Fibroblast of the conjunctiva (primary cell): Measurements from ENCODE around the gene PPY.
"Not testable (repeated sequence)": the region's sequence is repeated elsewhere in the genome, so short reads cannot be mapped to it uniquely, and the experiment has no call there.

Experiments used
- DNase-seq: peaks from one replicate; pipeline ENCODE4 v3.0.0-alpha.2; 2010; ENCODE audit warnings: low read depth

Gene PPY

GRCh38 chr17:43931062-43931571 lies 11.2 kb downstream of the PPY start:
- no peak for DNase-seq

- DNase-seq: no peak
Observed at GRCh38 chr17:43928609-43929008, 13.7 kb downstream of the PPY start.

- not testable (repeated sequence) for DNase-seq
Observed at GRCh38 chr17:43927929-43928328, 14.3 kb downstream of the PPY start.

- no peak for DNase-seq
Observed at GRCh38 chr17:43927060-43927864, 15.0 kb downstream of the PPY start.

DNA sequence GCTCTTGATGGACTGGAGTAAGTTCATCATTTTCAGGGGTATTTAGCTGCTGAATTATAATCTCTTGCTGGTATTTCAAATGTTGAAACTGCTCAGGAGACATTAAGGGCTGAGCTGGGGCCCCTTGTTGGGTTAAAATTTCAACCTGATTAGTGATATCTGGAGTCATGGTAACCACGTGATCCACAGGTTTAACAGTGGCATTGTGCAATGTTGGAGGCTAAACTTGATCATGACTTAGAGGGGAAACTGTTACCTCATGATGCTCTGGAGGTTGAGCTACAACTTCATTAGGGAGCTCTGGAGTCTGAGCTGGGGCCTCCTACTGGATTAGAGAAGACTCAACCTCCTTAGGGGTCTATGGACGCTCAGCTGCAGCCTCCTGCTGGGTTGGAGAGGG lies 17.7 kb downstream of the PPY start:
- no peak for DNase-seq

DNA sequence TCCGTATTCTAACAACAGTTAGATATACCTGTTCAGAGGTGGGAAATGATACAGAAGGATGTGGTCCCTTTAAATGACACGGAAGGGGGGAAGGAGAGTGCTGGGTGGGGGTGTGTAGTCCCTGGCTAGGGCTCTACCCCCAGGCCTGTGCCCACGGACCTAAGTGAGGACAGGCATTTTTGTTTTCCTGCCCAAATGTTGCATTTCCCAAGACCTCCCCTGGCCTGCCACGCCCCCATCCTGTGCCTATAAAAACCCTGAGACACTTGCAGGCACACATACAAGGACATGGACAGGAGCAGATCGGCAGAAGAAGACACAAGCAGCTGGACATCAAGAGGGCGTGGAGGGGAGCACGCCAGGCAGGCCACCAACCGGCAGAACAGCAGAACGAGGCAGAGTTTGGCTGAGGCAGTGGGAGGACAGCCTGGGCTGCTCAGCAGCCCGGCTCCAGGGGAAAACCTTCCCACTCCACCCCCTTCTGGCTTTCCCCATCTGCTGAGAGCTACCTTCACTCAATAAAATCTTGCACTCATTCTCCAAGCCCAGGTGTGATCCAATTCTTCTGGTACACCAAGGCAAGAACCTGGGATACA lies 21.7 kb downstream of the PPY start:
- DNase-seq: no peak

DNA sequence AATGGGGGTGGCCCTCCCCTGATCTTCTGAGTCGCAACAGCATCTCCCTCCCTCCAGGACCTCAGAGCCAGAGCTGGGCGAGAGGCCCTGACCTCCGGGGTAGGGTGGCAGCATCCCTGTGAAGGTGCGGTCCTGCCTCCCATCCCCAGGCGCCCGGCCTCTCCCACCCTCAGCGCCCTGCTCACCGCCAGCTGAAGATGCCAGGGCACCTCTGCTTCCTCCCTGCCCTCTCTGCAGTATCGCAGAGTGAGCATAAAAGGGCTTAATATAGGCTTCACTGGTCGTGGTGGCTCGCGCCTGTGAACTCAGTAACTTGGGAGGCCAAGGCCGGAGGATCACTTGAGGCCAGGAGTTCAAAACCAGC lies 24.3 kb downstream of the PPY start:
- no peak for DNase-seq

- no peak for DNase-seq
Observed at GRCh38 chr17:43917348-43918025, 24.8 kb downstream of the PPY start.

- no peak for DNase-seq
Observed at GRCh38 chr17:43917016-43917347, 25.3 kb downstream of the PPY start.

- no peak for DNase-seq
Observed at GRCh38 chr17:43916385-43916784, 25.9 kb downstream of the PPY start.

- DNase-seq: no peak
Observed at GRCh38 chr17:43915559-43915958, 26.7 kb downstream of the PPY start.

- no peak for DNase-seq
Observed at GRCh38 chr17:43914451-43914850, 27.8 kb downstream of the PPY start.

DNA sequence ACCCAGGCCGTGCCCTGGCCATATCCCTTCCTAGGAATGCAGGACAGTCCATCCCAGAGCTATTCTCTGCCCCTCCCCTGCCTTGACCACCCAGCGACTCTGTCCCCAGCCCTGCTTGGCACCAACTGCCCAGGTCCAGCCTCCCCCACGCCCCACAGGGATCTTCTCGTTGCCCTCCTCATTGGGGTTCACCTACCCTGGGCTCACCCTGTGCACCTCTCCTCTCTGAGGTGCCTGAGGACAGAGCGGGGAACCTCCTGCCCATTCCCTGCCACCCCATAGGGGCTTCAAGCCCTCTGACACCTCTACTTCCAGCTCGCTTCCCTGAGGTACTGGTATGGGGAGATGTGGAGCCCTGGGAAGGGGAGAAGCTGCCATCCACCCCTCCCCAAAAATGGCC lies 28.7 kb downstream of the PPY start:
- no peak for DNase-seq

DNA sequence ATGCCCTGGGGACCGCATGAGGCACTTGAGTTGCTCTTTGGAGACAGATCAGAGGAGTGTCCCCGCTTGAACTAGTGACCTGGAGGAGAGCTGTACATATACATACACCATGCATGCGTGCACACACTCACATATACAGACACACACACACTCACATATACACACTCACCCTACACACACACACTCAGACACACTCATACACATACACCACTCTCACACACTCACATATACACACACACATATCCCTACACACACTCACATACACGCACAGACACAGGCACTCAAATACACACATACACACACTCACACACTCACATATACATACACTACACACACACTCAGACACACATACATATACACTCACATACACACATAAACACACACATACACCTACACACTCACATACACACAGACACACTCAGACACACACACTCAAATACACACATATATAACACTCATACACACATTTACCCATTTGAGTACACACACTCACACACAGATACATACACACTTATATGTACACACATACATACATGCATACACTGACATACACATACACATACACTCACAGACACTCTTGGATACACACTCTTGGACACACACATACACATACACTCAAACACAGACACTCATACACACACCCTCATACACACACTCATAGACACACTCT lies 29.5 kb downstream of the PPY start:
- no peak for DNase-seq

DNA sequence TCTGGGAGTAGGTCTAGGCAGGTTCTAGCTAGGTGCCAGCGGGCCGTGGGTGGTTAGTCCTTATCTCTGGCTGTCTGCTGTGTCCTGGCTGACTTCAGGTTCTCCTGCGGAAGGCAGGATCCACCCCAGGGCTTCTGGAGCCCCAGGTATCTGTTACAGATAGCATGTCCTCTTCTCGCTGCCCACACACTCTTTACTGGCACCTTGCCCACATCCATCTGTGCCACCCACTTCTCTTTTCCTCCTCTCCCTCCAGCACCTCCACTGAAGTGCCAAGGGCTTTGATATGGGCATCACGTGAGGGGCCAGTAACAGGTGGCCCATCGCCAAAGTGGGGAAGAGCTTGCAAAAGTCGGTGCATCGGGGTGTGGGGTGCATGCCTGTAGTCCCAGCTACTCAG lies 30.4 kb downstream of the PPY start:
- no peak for DNase-seq

DNA sequence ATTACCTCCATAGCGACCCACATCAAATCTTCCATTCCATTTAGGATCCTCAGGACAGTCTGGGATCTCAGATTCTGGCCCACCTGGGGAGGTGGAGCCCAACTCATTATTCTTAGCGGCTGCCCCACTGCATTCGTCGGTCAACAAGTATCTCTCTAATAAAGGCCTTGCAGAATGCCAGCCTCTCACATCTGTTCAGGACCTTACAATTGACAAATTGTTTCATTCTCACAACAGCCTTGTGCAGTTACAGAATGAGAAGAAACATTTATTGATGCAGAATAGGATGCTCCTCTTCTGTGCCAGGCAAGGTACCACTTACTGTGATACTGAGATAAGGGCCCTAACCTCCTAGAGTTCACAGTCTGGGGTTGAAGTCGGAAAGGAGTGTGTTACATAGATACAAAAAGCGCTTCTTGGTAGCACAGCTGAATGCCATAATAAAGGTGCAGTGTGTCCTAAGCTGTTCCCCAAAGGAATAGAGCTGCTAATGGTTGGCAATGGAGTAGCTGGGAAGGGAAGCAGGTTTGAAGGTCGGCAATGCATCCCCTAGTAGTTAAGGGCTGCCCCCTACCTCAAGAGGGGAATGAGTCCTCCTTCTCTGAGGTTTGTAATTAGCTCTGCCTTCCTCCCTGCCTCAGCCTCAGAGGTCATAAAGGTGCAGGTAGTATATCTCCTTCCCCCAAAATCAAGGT lies 32.6 kb downstream of the PPY start:
- DNase-seq: no peak

DNA sequence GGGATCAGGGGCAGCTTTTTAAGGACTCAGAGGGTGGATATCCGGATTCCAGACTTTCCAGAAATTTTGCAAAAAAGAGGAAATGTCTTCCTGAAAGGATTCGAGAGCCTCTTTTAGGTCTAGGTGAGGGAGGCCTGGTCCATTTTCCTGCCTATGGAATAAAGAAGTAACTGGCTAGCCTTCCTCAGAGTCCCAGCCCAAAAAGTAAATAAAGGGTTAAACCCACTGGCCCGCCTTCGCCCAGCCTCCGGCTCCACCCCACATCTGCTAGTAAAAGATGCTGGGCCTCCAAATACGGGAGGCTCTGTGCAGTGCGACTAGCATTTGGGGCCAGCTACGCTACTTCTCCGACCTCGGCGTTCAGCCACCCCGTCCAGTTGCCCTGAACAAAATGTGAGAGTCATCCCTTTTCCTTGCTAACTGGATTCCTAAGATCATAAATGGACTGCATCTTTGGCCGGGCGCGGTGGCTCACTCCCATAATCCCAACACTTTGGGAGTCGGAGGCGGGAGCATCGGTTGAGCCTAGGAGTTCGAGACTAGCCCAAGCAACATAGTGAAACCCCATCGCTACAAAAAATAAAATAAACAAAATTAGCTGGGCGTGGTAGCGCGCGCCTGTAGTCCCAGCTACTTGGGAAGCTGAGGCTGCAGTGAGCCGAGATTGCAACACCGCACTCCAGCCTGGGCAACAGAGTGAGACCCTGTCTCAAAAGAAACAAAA lies 34.1 kb downstream of the PPY start:
- peak; percentile 45 for DNase-seq

DNA sequence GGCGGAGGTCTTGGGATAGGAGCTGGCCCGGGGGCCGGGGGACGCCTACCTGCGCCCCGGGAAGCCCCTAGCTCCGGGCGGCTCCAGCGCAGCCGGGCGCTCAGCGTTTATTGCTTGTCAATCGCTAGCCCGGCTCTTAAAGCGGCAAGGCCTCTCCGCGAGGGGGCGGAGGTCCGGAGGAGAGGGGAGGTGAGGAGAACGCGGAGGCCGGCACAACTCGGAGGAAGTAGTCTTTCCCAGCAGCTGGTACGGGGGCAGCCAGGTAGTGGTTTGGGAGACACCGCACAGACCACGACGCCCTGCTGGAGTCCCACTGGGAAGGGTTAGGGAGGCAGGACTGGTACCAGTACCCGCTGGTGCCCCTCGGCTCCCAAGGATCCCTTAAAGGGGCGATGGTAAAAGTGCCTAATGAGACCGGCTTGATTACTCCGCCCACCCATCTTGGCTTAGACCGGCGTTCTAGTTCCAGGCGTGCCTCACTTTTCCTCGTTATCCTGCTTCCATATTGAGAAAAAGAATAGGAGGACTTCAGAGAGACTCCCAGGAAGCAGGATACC lies 34.8 kb downstream of the PPY start, which contains the start of gene MPP2:
TSS of gene MPP2 (minus strand) at position 112 of the 557 bp plus-strand sequence. CDS start 3,076 bp downstream, outside the sequence.
- DNase-seq: peak; percentile 20

- no peak for DNase-seq
Observed at GRCh38 chr17:43906951-43907424, 35.3 kb downstream of the PPY start.

DNA sequence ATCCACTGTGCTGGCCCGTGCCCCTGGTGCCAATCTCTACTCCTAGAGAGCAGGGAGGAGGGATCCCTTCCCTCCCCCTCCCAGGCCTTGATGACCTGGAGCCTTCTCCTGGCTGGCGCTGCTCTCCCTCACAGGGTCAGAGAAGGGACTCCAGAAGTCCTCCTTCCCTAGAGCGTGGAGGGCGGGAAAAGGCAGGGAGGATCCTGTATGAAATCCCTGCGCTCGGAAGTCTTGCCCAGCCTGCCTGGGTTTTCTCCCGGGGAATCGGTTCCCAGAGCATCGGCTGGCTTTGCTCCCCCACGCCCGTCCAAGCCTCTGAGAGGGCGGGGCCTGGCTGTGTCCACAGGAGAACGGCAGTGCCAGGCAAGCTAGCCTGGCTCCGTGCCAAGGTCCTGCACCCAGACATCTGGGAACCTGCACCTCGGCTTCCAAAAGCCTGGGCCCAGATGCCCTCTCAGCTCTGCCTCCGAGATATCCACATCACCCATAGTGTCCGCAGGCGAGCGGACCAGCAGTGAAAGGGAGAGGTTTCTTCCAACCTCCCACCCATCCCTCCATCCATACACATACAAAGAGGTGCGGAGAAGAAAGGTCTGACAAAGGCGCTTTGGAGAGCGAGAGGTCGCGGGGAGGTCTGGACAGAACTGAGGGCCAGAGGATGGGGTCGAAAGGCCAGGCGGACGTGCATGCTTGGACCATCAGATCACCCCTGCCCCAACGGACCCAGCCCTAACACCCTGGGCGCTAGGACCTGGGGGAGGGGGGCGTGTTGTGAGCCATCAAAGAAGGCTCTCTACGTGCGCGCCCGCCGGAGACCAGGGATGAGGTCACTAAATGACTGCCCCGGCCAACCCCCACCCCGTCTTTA lies 36.1 kb downstream of the PPY start:
- peak; percentile 12 for DNase-seq
